Small intestine (tissue), 7 donors: ENCODE measurements around the gene ARL13B. TPM values are rescaled to one million over a fixed set of nuclear protein-coding genes. Genes with fewer than 3 reads are reported as not detected.

ENCODE experiments used
- DNase-seq, 2 donors: peaks; one replicate each; pipeline versions ENCODE4 v3.0.0 to v3.0.0-alpha.2; 2013
- FAIRE-seq: peaks from 2 replicates; lab custom pipeline; 2012; peaks lifted over from hg19 to GRCh38; lab: Jason Lieb, UNC
- H3K27ac ChIP-seq, 3 donors: one replicate each; pipeline ENCODE4 v1.5.1; 2013; ENCODE audit warnings: low read length in 2 of 3, mild to moderate bottlenecking in 2 of 3, control low read depth in 1 of 3, inconsistent platforms in 1 of 3, low read depth in 1 of 3, moderate library complexity in 1 of 3
- H3K27me3 ChIP-seq, 3 donors: one replicate each; pipeline ENCODE4 v1.6.1; 2013; ENCODE audit warnings: low read length in 3 of 3, inconsistent platforms in 1 of 3; ENCODE audit not compliant: control insufficient read depth in 3 of 3, insufficient read depth in 3 of 3
- H3K36me3 ChIP-seq, 3 donors: one replicate each; pipeline ENCODE4 v1.6.1; 2013; ENCODE audit warnings: low read length in 3 of 3, inconsistent platforms in 1 of 3, low read depth in 1 of 3, mild to moderate bottlenecking in 1 of 3, moderate library complexity in 1 of 3; ENCODE audit not compliant: control insufficient read depth in 3 of 3, insufficient read depth in 2 of 3
- H3K4me1 ChIP-seq, 3 donors: one replicate each; pipeline ENCODE4 v1.6.1; 2013; ENCODE audit warnings: low read length in 2 of 3, inconsistent platforms in 1 of 3, low read depth in 1 of 3, mild to moderate bottlenecking in 1 of 3, moderate library complexity in 1 of 3; ENCODE audit not compliant: control insufficient read depth in 3 of 3, insufficient read depth in 2 of 3
- H3K4me3 ChIP-seq, 3 donors: one replicate each; pipeline ENCODE4 v1.5.1; 2013; ENCODE audit warnings: low read length in 3 of 3, control low read depth in 1 of 3, inconsistent platforms in 1 of 3, low read depth in 1 of 3, mild to moderate bottlenecking in 1 of 3, moderate library complexity in 1 of 3
- H3K9me3 ChIP-seq, 2 donors: one replicate each; pipeline ENCODE4 v1.6.1; 2013; ENCODE audit warnings: low read depth in 1 of 2, low read length in 1 of 2; ENCODE audit not compliant: control insufficient read depth in 2 of 2, insufficient read depth in 1 of 2
- WGBS, 3 donors: extraction: QIAGEN DNeasy Blood & Tissue Kit; methylation state at CpG; one replicate each; pipeline ENCODE4 v1.1.7; 2013; 5-methylcytosine and 5-hydroxymethylcytosine counted together
- polyA plus RNA-seq, 4 donors: library from polyadenylated mRNA; stranded (reverse) in 3 of 4; unstranded in 1 of 4; fragments of 200-250 nt in 3 of 4; fragments of 120-200 nt in 1 of 4; gene quantifications; one replicate each; pipeline versions ENCODE4 v1.2.1 to v1.2.3, GENCODE V29; 2013
- donor health status: healthy with polysubstance abuse.
- donor health status: control.
- donor health status: control.
- donor health status: Bipolar disorder and iron deficiency.
- donor health status: healthy.

ARL13B gene
- polyA plus RNA-seq, 4 donors: 1.3 to 5.9 (median 2.7) TPM

- no peaks in the 10 kb centered on the region for H3K27me3 ChIP-seq
- WGBS, 3 donors: 79 to 95% (median 85%) methylated on average over 2 of the region's 2 CpGs
- no peak overlapping the region for H3K4me3 ChIP-seq
- no peaks in the 10 kb centered on the region for H3K4me1 ChIP-seq
- H3K27ac ChIP-seq: no peak overlapping the region
- no peaks in the 10 kb centered on the region for H3K36me3 ChIP-seq
- H3K9me3 ChIP-seq: no peaks in the 10 kb centered on the region
- no peak for FAIRE-seq
- DNase-seq: no peak
Observed at GRCh38 chr3:94008253-94008652, 28.3 kb downstream of the ARL13B start.

GRCh38 chr3:94009608-94010007, 29.7 kb downstream of the ARL13B start:
- Histone ChIP-seq H3K36me3 (peaks cover 0 to 2% (median 0%) of the 10 kb centered on the region in 3 donors), H3K4me1 (no peaks in the 10 kb centered on the region), H3K27me3 (no peaks in the 10 kb centered on the region), H3K9me3 (no peaks in the 10 kb centered on the region), H3K4me3 (no peak overlapping the region), H3K27ac (no peak overlapping the region)
- no peak for DNase-seq
- 84 to 92% (median 88%) methylated on average over 2 of the region's 2 CpGs for WGBS, 3 donors
- FAIRE-seq: no peak

DNA sequence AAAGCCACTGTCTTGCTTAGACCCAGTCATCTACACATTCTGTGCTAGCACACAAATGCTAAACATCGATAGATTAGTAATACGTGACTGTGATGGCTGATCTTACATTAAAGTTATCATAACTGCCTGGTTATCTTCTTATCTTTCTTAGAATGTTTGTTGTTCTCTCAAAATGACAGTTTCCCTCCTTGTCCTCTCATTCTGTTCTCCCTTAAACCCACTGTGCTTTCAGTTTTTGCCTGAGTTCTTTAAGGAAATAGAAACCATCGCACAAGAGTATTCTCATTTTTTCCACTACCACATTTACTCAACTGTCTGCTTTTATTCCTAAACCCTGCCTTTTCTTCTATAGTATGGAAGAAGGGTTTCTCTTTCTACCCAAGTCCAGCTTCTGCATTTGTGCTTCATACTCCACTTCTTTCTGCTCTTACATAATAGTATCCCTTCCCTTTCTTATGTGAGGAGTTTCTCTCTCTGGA, 31.3 kb downstream of the ARL13B start:
- H3K27me3 ChIP-seq: no peaks in the 10 kb centered on the region
- H3K9me3 ChIP-seq: no peaks in the 10 kb centered on the region
- WGBS, 3 donors: 33 to 55% (median 36%) methylated on average over 3 of the region's 3 CpGs
- H3K4me1 ChIP-seq: no peaks in the 10 kb centered on the region
- no peak for FAIRE-seq
- peak in 1 of 2 donors; percentile 10 for DNase-seq
- no peak overlapping the region for H3K4me3 ChIP-seq
- peaks cover 0 to 2% (median 0%) of the 10 kb centered on the region in 3 donors for H3K36me3 ChIP-seq
- H3K27ac ChIP-seq: peak overlapping the region in 1 of 3 donors; percentile 11

- no peak overlapping the region for H3K27ac ChIP-seq
- FAIRE-seq (no peak), DNase-seq (no peak)
- no peaks in the 10 kb centered on the region for H3K27me3 ChIP-seq
- H3K4me1 ChIP-seq: no peaks in the 10 kb centered on the region
- no peaks in the 10 kb centered on the region for H3K9me3 ChIP-seq
- no peak overlapping the region for H3K4me3 ChIP-seq
- peaks cover 0 to 2% (median 0%) of the 10 kb centered on the region in 3 donors for H3K36me3 ChIP-seq
- 74 to 92% (median 82%) methylated on average over 1 of the region's 1 CpG for WGBS, 3 donors
Observed at GRCh38 chr3:94012185-94012584, 32.2 kb downstream of the ARL13B start.

DNA sequence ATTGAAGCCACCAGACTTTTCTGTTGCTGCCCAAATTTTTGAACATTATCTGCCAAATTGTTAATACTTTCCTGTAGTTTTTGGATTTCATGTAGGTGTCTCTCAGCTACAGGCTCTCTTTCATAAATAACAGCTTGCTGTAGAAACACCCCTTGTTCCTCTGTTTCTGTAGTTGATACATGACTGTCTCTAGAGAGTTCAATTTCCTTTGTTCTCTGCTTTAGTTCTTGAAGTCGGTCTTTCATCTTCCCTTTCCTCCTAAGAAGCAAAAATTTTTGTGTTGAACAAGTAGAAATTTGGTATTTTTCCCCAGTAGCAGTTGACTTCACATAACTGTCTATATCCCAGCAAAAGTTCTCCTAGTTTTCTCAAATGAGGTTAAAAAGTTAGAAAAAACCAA, 35.1 kb downstream of the ARL13B start:
- Histone ChIP-seq H3K9me3 (no peaks in the 10 kb centered on the region), H3K4me3 (no peak overlapping the region), H3K27ac (no peak overlapping the region), H3K27me3 (no peaks in the 10 kb centered on the region), H3K36me3 (peaks cover 0 to 2% (median 0%) of the 10 kb centered on the region in 3 donors), H3K4me1 (no peaks in the 10 kb centered on the region)
- FAIRE-seq: no peak
- WGBS, 3 donors: 82 to 92% (median 91%) methylated on average over 1 of the region's 1 CpG
- no peak for DNase-seq

DNA sequence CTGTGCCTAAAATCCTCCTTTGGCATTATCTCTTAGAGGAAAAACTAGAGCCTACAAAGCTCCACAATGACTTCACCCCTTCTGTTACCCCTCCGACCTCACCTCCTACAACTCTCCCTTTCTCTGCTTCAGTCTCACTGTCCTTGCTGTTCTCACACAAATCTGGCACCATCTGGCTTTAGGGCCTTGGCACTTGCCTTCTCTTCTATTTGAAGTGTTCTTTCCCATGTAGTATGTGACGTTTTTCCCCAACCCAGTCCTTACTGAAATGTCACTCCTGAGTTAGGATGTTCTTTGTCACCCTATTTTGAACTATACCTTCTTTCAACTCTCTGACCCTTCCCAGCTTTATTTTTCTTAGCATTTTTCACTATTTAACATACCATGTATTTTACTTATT, 39.7 kb downstream of the ARL13B start:
- FAIRE-seq: no peak
- Histone ChIP-seq H3K4me1 (no peaks in the 10 kb centered on the region), H3K4me3 (no peak overlapping the region), H3K27me3 (no peaks in the 10 kb centered on the region), H3K27ac (no peak overlapping the region), H3K36me3 (no peaks in the 10 kb centered on the region), H3K9me3 (no peaks in the 10 kb centered on the region)
- DNase-seq: no peak
- WGBS, 3 donors: 85 to 88% (median 87%) methylated on average over 2 of the region's 2 CpGs

- no peak overlapping the region for H3K4me3 ChIP-seq
- H3K4me1 ChIP-seq: no peaks in the 10 kb centered on the region
- H3K36me3 ChIP-seq: no peaks in the 10 kb centered on the region
- H3K27ac ChIP-seq: no peak overlapping the region
- H3K27me3 ChIP-seq: no peaks in the 10 kb centered on the region
- DNase-seq (no peak), FAIRE-seq (no peak)
- H3K9me3 ChIP-seq: no peaks in the 10 kb centered on the region
- 53 to 78% (median 68%) methylated on average over 3 of the region's 3 CpGs for WGBS, 3 donors
Observed at GRCh38 chr3:94020293-94020692, 40.3 kb downstream of the ARL13B start.

- FAIRE-seq (no peak), DNase-seq (peak in 1 of 2 donors; percentile 71)
- no peaks in the 10 kb centered on the region for H3K4me1 ChIP-seq
- H3K27ac ChIP-seq: peak overlapping the region in 2 of 3 donors; percentile 44 to 55
- H3K9me3 ChIP-seq: no peaks in the 10 kb centered on the region
- WGBS, 3 donors: 17 to 51% (median 39%) methylated on average over 3 of the region's 3 CpGs
- H3K36me3 ChIP-seq: no peaks in the 10 kb centered on the region
- H3K27me3 ChIP-seq: no peaks in the 10 kb centered on the region
- no peak overlapping the region for H3K4me3 ChIP-seq
Observed at GRCh38 chr3:94024385-94024784, 44.4 kb downstream of the ARL13B start.

DNA sequence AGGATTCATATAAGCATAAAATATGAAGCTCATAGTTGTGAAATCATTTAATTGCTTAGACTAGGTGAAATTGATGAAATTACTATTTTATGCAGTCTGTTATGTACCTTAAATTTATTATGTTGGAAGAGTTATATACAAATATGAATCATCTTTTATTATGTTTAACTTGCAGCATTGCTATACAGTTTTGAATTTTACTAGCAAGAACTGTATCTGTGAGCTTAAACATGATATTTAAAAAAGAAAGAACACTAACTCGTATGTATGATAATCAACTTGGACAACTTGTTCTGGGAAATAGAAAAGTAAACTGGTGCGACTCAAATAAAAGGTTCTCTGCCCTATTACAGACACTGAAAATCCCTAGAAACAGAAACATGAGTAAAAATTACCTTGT, 46.7 kb downstream of the ARL13B start:
- 13 to 76% (median 38%) methylated on average over 2 of the region's 2 CpGs for WGBS, 3 donors
- H3K27me3 ChIP-seq: no peaks in the 10 kb centered on the region
- DNase-seq (peak in 1 of 2 donors; percentile 14), FAIRE-seq (no peak)
- H3K4me1 ChIP-seq: no peaks in the 10 kb centered on the region
- no peak overlapping the region for H3K27ac ChIP-seq
- H3K36me3 ChIP-seq: no peaks in the 10 kb centered on the region
- H3K4me3 ChIP-seq: peak overlapping the region in 1 of 3 donors; percentile 11
- H3K9me3 ChIP-seq: no peaks in the 10 kb centered on the region
